ENCODE measurements around the gene SDK1. TPM values are rescaled to one million over a fixed set of nuclear protein-coding genes. Genes with fewer than 3 reads are reported as not detected.

Gene SDK1
- total and polyA plus RNA-seq, 2 of the 8 experiments (the other 6 are each of a cell fraction or from before 2014, with no cell fraction given): 3.3 to 7.2 TPM

DNA sequence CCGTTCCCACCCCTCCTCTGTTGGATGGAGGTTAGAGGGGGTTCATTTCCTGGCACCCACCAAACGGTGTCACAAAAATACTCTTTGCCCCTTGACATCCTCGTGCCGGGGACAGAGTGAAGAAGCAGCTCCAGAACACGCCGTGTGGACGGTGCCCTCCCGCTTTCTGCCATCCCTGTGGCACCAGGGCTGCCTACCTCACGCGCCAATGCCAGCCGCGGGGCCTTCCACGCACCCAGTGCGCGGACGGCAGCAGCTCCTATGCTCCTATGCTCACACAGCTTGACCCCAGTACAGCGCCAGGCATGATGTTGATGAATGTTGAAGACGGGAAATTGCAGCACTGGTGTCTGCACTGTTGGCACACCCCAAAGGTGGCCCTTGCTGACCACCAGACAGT is 873.8 kb downstream of the SDK1 start:
- Histone ChIP-seq H4K8ac (ENCODE audit: extremely low read depth, insufficient read depth, low read length) (peak overlapping the region; percentile 73), H3K14ac (ENCODE audit: insufficient read length) (no peak overlapping the region), H3K27ac (ENCODE audit: low read depth, low read length) (no peak overlapping the region), H2BK120ac (replicated peaks; ENCODE audit: low read depth, low read length) (no peak overlapping the region), H3K23ac (ENCODE audit: insufficient read length) (no peak overlapping the region), H2BK5ac (ENCODE audit: low read depth, low read length) (no peak overlapping the region), H3K4ac (replicated peaks; ENCODE audit: insufficient read length, low read depth, low read length) (no peak overlapping the region), H2BK15ac (ENCODE audit: low read length) (no peak overlapping the region), H2BK12ac (ENCODE audit: low read depth, low read length) (no peak overlapping the region), H3K79me1 (ENCODE audit: low read depth, low read length) (no peaks in the 10 kb centered on the region), H3K4me1 (replicated peaks in 1 of 4; ENCODE audit: control insufficient read depth in 3 of 4, insufficient read depth in 4 of 4, low read length in 3 of 4) (no peaks in the 10 kb centered on the region), H3K27me3 (replicated peaks in 1 of 4; ENCODE audit: control insufficient read depth in 3 of 4, extremely low read depth in 1 of 4, insufficient read depth in 3 of 4, low read length in 3 of 4) (no peaks in the 10 kb centered on the region), H3K18ac (ENCODE audit: extremely low read depth, low read length) (no peak overlapping the region), H3K79me2 (ENCODE audit: control insufficient read depth in 1 of 2, insufficient read depth in 2 of 2, low read length in 2 of 2) (no peaks in the 10 kb centered on the region), H3K4me3 (ENCODE audit: extremely low read depth in 1 of 4, insufficient read depth in 2 of 4, low read depth in 3 of 4, low read length in 4 of 4) (no peak overlapping the region), H3K36me3 (ENCODE audit: control insufficient read depth in 2 of 4, insufficient read depth in 4 of 4, low read length in 3 of 4) (no peaks in the 10 kb centered on the region), H4K91ac (replicated peaks; ENCODE audit: insufficient read length, low read length) (no peak overlapping the region), H3K9ac (replicated peaks in 1 of 4; ENCODE audit: extremely low read depth in 1 of 4, low read depth in 3 of 4, low read length in 3 of 4) (no peak overlapping the region), H4K20me1 (replicated peaks in 1 of 2; ENCODE audit: control insufficient read depth in 1 of 2, insufficient read depth in 2 of 2, low read length in 2 of 2) (no peaks in the 10 kb centered on the region), H3K9me3 (ENCODE audit: insufficient read depth in 2 of 2, low read depth in 1 of 2, low read length in 1 of 2) (peaks cover 9 to 14% of the 10 kb centered on the region in 2 experiments; a peak in 3 of 4 replicates), H2BK20ac (ENCODE audit: low read length) (no peak overlapping the region), H2AK5ac (ENCODE audit: low read depth, low read length) (no peak overlapping the region), H3K4me2 (ENCODE audit: insufficient read depth in 1 of 2, low read depth in 2 of 2, low read length in 2 of 2) (no peak overlapping the region), H3K56ac (replicated peaks; ENCODE audit: insufficient read length, low read depth, low read length) (no peak overlapping the region), H4K5ac (ENCODE audit: insufficient read length, low read depth, low read length) (no peak overlapping the region), H3K23me2 (ENCODE audit: low read depth, low read length) (no peaks in the 10 kb centered on the region), H2AFZ (ENCODE audit: low read length) (no peak overlapping the region)
- TF ChIP-seq YY1 (IDR thresholded peaks at IDR 0.05; ENCODE audit: low read depth, low read length): no peak
- ChIA-PET POLR2A (ENCODE audit: partially characterized antibody) (no interaction called here), CTCF (ENCODE audit: partially characterized antibody) (interaction anchor here (1.0 to 1.4 kb wide), 2 partner anchors 23 to 72 kb away, joined by 3 to 4 read pairs; no protein-coding TSS in a partner anchor)
- WGBS, 2 experiments (ENCODE audit: extremely low coverage in 1 of 2, insufficient coverage in 1 of 2, insufficient read length in 1 of 2, insufficient replicate concordance in 2 of 2, low coverage in 1 of 2, low lambda C conversion rate in 2 of 2, missing lambda C conversion rate in 1 of 2): 95% methylated on average over 18 of the region's 18 CpGs; no CpG with 5 or more reads in 1 of the 2 experiments
- DNase-seq (ENCODE audit: low read depth in 1 of 2, low spot score in 2 of 2): no peak
- FAIRE-seq: no peak
